HEK293 (cell line): ENCODE results near the gene HOXB1.

Experiments used
- CTCF ChIA-PET: fragments of 350-600 bp; formaldehyde crosslinking; extraction: SDS; loops from one replicate; lab custom pipeline; 2021; ENCODE audit warnings: antibody characterized with exemption; lab: Yijun Ruan, JAX
- POLR2A ChIA-PET: fragments of 300-600 bp; formaldehyde crosslinking; extraction: SDS; loops from one replicate; lab custom pipeline; 2020; ENCODE audit warnings: antibody characterized with exemption, inconsistent platforms; lab: Yijun Ruan, JAX
- H3K27ac ChIP-seq: fragments of 200-500 bp; sonication (Bioruptor generic); 2 replicates; pipeline ENCODE4 v1.5.1; 2014; ENCODE audit warnings: low read depth, low read length, control low read depth, inconsistent platforms; ENCODE audit errors: extremely low read depth
- H3K36me3 ChIP-seq, 2 experiments: fragments of 200-500 bp in 1 of 2; sonication (Bioruptor generic) in 1 of 2; 1 replicate in 1 of 2; 2 replicates in 1 of 2; pipeline ENCODE4 v1.5.1; 2014 to 2017; ENCODE audit warnings: inconsistent platforms in 2 of 2, low read length in 2 of 2; ENCODE audit not compliant: control insufficient read depth in 2 of 2, insufficient read depth in 1 of 2
- H3K4me1 ChIP-seq: fragments of 200-500 bp; sonication (Bioruptor generic); 2 replicates; pipeline ENCODE4 v1.5.1; 2014; ENCODE audit warnings: mild to moderate bottlenecking, low read length, inconsistent platforms; ENCODE audit not compliant: control insufficient read depth, insufficient read depth
- H3K4me3 ChIP-seq: 2 replicates; pipeline ENCODE4 v1.5.1; 2011; ENCODE audit warnings: low read depth, mild to moderate bottlenecking, control low read depth, low read length, moderate library complexity
- H3K9me3 ChIP-seq: fragments of 200-500 bp; sonication (Bioruptor generic); 2 replicates; pipeline ENCODE4 v1.5.1; 2014; ENCODE audit warnings: low read depth, low read length, inconsistent platforms; ENCODE audit not compliant: control insufficient read depth, insufficient read depth
- EGR2 ChIP-seq: fragments of 450-650 bp; formaldehyde crosslinking; IDR thresholded peaks from 2 replicates; pipeline ENCODE4 v1.5.1; 2016; ENCODE audit warnings: low read depth, missing biosample characterization, missing genetic modification characterization
- GLIS2 ChIP-seq: fragments of 450-650 bp; formaldehyde crosslinking; IDR thresholded peaks from 2 replicates; pipeline ENCODE4 v1.5.1; 2016; ENCODE audit warnings: missing biosample characterization, missing genetic modification characterization
- IKZF3 ChIP-seq: fragments of 450-650 bp; IDR thresholded peaks from 2 replicates; pipeline ENCODE4 v1.5.0; 2018; ENCODE audit warnings: missing biosample characterization, mild to moderate bottlenecking, missing genetic modification characterization, moderate library complexity
- KLF9 ChIP-seq: fragments of 450-650 bp; formaldehyde crosslinking; IDR thresholded peaks from 2 replicates; pipeline ENCODE4 v1.5.1; 2016; ENCODE audit warnings: missing biosample characterization, missing genetic modification characterization, low read depth
- SP2 ChIP-seq: fragments of 450-650 bp; formaldehyde crosslinking; IDR thresholded peaks from 2 replicates; pipeline ENCODE4 v1.5.1; 2016; ENCODE audit warnings: missing biosample characterization, missing genetic modification characterization
- SP7 ChIP-seq: fragments of 450-650 bp; formaldehyde crosslinking; IDR thresholded peaks from 2 replicates; pipeline ENCODE4 v1.5.1; 2016; ENCODE audit warnings: missing biosample characterization, missing genetic modification characterization
- ZBTB48 ChIP-seq: fragments of 450-650 bp; formaldehyde crosslinking; IDR thresholded peaks from 2 replicates; pipeline ENCODE4 v1.5.1; 2016; ENCODE audit warnings: missing biosample characterization, missing genetic modification characterization
- ZFHX2 ChIP-seq: fragments of 450-650 bp; formaldehyde crosslinking; conservative IDR thresholded peaks from 2 replicates; pipeline ENCODE4 v1.5.1; 2016; ENCODE audit warnings: missing biosample characterization, missing genetic modification characterization
- ZFP37 ChIP-seq: fragments of 450-650 bp; formaldehyde crosslinking; IDR thresholded peaks from 2 replicates; pipeline ENCODE4 v1.5.1; 2016; ENCODE audit warnings: missing biosample characterization, missing genetic modification characterization
- ZNF174 ChIP-seq: fragments of 450-650 bp; formaldehyde crosslinking; IDR thresholded peaks from 2 replicates; pipeline ENCODE4 v1.5.0; 2017; ENCODE audit warnings: missing biosample characterization, mild to moderate bottlenecking, missing genetic modification characterization
- ZNF335 ChIP-seq: fragments of 450-650 bp; formaldehyde crosslinking; conservative IDR thresholded peaks from 2 replicates; pipeline ENCODE4 v1.5.1; 2016; ENCODE audit warnings: missing biosample characterization, missing genetic modification characterization
- ZNF366 ChIP-seq: fragments of 450-650 bp; formaldehyde crosslinking; conservative IDR thresholded peaks from 2 replicates; pipeline ENCODE4 v1.5.1; 2016; ENCODE audit warnings: missing biosample characterization, missing genetic modification characterization
- ZNF391 ChIP-seq: fragments of 450-650 bp; formaldehyde crosslinking; IDR thresholded peaks from 2 replicates; pipeline ENCODE4 v1.5.1; 2016; ENCODE audit warnings: low read depth, missing biosample characterization, missing genetic modification characterization, borderline replicate concordance
- ZNF394 ChIP-seq: fragments of 450-650 bp; formaldehyde crosslinking; IDR thresholded peaks from 2 replicates; pipeline ENCODE4 v1.5.1; 2016; ENCODE audit warnings: missing biosample characterization, missing genetic modification characterization, mild to moderate bottlenecking, moderate library complexity, borderline replicate concordance
- ZNF548 ChIP-seq: fragments of 450-650 bp; formaldehyde crosslinking; IDR thresholded peaks from 2 replicates; pipeline ENCODE4 v1.5.1; 2016; ENCODE audit warnings: missing biosample characterization, missing genetic modification characterization
- ZNF561 ChIP-seq: fragments of 450-650 bp; IDR thresholded peaks from 2 replicates; pipeline ENCODE4 v1.5.1; 2018; ENCODE audit warnings: missing biosample characterization, missing genetic modification characterization, borderline replicate concordance
- ZNF596 ChIP-seq: fragments of 450-650 bp; IDR thresholded peaks from 2 replicates; pipeline ENCODE4 v1.5.0; 2018; ENCODE audit warnings: missing biosample characterization, mild to moderate bottlenecking, missing genetic modification characterization, moderate library complexity
- ZNF600 ChIP-seq: fragments of 450-650 bp; formaldehyde crosslinking; IDR thresholded peaks from 2 replicates; pipeline ENCODE4 v1.5.1; 2016; ENCODE audit warnings: missing biosample characterization, missing genetic modification characterization
- ZNF701 ChIP-seq: fragments of 450-650 bp; formaldehyde crosslinking; IDR thresholded peaks from 2 replicates; pipeline ENCODE4 v1.5.1; 2016; ENCODE audit warnings: missing biosample characterization, missing genetic modification characterization
- ZSCAN23 ChIP-seq: fragments of 450-650 bp; formaldehyde crosslinking; IDR thresholded peaks from 2 replicates; pipeline ENCODE4 v1.5.1; 2016; ENCODE audit warnings: missing biosample characterization, missing genetic modification characterization
- TF ChIP-seq, protein P1 (sequence below): fragments of 450-650 bp; formaldehyde crosslinking; IDR thresholded peaks from 2 replicates; pipeline ENCODE4 v1.5.0; 2017; ENCODE audit warnings: missing biosample characterization, missing genetic modification characterization, borderline replicate concordance
- TF ChIP-seq, protein P2 (sequence below): fragments of 450-650 bp; formaldehyde crosslinking; IDR thresholded peaks from 2 replicates; pipeline ENCODE4 v1.5.1; 2016; ENCODE audit warnings: missing biosample characterization, missing genetic modification characterization, low read depth
- TF ChIP-seq, protein P3 (sequence below): IDR thresholded peaks from 2 replicates; pipeline ENCODE4 v1.6.1; 2011; ENCODE audit warnings: mild to moderate bottlenecking, low read depth, low read length, borderline replicate concordance
- TF ChIP-seq, protein P4 (sequence below): fragments of 450-650 bp; formaldehyde crosslinking; IDR thresholded peaks from 2 replicates; pipeline ENCODE4 v1.5.1; 2016; ENCODE audit warnings: missing biosample characterization, missing genetic modification characterization, low read depth
- TF ChIP-seq, protein P5 (sequence below): fragments of 450-650 bp; formaldehyde crosslinking; IDR thresholded peaks from 2 replicates; pipeline ENCODE4 v1.5.1; 2017; ENCODE audit warnings: missing biosample characterization, missing genetic modification characterization

Gene HOXB1

DNA sequence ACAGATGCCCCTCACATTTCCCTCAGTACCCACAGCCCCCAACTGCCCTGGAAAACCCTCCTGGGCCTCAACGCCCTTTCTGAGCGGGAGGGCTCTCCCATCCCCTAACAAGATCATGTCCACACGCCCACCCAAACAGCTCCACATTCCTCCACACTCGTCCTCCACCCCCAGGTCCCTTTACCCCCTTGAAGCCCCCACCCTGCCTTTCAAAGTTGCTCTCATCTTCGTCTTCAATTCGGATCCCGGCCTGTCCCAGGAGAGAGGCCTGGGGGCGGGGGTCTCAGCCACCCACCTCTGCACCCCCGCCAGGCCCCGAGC lies 33.0 kb upstream of the HOXB1 start:
- Histone ChIP-seq H3K36me3 (peaks cover 13 to 58% of the 10 kb centered on the region in 2 experiments), H3K4me1 (peaks cover 89% of the 10 kb centered on the region), H3K9me3 (no peaks in the 10 kb centered on the region), H3K27ac (peak overlapping the region; percentile 76; the same call in 1 of the 2 replicates), H3K4me3 (no peak overlapping the region)
- no peak for TF ChIP-seq ZNF596
- no peak for TF ChIP-seq SP2 (tag by site-specific recombination)
- no peak for TF ChIP-seq ZNF600
- TF ChIP-seq, protein P1, sequence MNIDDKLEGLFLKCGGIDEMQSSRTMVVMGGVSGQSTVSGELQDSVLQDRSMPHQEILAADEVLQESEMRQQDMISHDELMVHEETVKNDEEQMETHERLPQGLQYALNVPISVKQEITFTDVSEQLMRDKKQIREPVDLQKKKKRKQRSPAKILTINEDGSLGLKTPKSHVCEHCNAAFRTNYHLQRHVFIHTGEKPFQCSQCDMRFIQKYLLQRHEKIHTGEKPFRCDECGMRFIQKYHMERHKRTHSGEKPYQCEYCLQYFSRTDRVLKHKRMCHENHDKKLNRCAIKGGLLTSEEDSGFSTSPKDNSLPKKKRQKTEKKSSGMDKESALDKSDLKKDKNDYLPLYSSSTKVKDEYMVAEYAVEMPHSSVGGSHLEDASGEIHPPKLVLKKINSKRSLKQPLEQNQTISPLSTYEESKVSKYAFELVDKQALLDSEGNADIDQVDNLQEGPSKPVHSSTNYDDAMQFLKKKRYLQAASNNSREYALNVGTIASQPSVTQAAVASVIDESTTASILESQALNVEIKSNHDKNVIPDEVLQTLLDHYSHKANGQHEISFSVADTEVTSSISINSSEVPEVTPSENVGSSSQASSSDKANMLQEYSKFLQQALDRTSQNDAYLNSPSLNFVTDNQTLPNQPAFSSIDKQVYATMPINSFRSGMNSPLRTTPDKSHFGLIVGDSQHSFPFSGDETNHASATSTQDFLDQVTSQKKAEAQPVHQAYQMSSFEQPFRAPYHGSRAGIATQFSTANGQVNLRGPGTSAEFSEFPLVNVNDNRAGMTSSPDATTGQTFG = no peak
- TF ChIP-seq ZSCAN23 (tag by site-specific recombination) = no peak
- TF ChIP-seq GLIS2 (tag by site-specific recombination) = no peak
- no peak for TF ChIP-seq IKZF3 (tag by site-specific recombination)
- peak; percentile 28; the same call in 1 of the 2 replicates for TF ChIP-seq ZFHX2 (tag by site-specific recombination)
- no peak for TF ChIP-seq ZNF335 (tag by site-specific recombination)
- no peak for TF ChIP-seq ZNF548 (tag by site-specific recombination)
- TF ChIP-seq ZNF366 = no peak
- peak; percentile 32 for TF ChIP-seq EGR2 (tag by site-specific recombination)
- TF ChIP-seq KLF9 (tag by site-specific recombination) = no peak
- TF ChIP-seq, protein P2, sequence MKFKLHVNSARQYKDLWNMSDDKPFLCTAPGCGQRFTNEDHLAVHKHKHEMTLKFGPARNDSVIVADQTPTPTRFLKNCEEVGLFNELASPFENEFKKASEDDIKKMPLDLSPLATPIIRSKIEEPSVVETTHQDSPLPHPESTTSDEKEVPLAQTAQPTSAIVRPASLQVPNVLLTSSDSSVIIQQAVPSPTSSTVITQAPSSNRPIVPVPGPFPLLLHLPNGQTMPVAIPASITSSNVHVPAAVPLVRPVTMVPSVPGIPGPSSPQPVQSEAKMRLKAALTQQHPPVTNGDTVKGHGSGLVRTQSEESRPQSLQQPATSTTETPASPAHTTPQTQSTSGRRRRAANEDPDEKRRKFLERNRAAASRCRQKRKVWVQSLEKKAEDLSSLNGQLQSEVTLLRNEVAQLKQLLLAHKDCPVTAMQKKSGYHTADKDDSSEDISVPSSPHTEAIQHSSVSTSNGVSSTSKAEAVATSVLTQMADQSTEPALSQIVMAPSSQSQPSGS (tag by site-specific recombination) = no peak
- ChIA-PET CTCF (interaction anchor here (1.3 to 2.0 kb wide), 2 partner anchors 24 to 29 kb away, joined by 4 to 5 read pairs; partner anchors contain the start of gene HOXB5), POLR2A (interaction anchor here (0.7 kb wide), 1 partner anchor 9 kb away, joined by 3 read pairs; no protein-coding TSS in a partner anchor)

DNA sequence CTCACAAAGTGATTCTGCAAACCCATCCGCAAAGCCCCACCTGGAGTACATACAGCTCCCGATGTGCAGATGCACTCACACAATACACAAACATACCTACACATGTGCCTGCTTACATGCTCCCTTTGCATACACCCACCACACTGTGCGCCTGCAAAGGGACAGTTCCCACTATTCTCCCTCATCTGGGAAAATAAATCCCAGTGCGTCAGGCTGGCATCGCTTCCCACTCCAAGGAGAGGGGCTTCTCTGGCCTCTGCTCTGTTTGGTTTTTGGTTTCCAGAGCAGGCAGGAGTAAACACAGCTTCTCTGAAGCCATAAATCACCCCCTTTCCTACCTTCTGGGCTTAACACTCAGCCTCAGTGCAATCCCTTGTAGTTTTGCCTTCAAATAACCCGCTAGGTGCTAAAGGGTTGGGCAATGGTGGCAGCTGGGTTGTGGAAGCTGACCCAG lies 32.6 kb upstream of the HOXB1 start:
- peak overlapping the region; percentile 76; the same call in 1 of the 2 replicates for H3K27ac ChIP-seq
- no peak overlapping the region for H3K4me3 ChIP-seq
- ChIA-PET CTCF (interaction anchor here (1.2 to 2.0 kb wide), 3 partner anchors 22 to 30 kb away, joined by 4 to 5 read pairs (median 4); partner anchors contain the start of gene HOXB5), POLR2A (interaction anchor here (0.7 kb wide), 1 partner anchor 8 kb away, joined by 3 read pairs; no protein-coding TSS in a partner anchor)
- H3K4me1 ChIP-seq = peaks cover 89% of the 10 kb centered on the region
- H3K36me3 ChIP-seq = peaks cover 13 to 61% of the 10 kb centered on the region in 2 experiments
- H3K9me3 ChIP-seq = no peaks in the 10 kb centered on the region
- TF ChIP-seq ZFP37 (tag by site-specific recombination) (no peak), ZNF394 (peak; percentile 37; the same call in 1 of the 2 replicates), ZNF561 (0 out of 2 replicates have a peak, but pooled peaks have one; percentile 34), ZNF701 (tag by site-specific recombination) (no peak), ZNF174 (tag by site-specific recombination) (no peak), ZBTB48 (tag by site-specific recombination) (0 out of 2 replicates have a peak, but pooled peaks have one; percentile 28), SP7 (peak; percentile 67), ZNF391 (no peak)
- TF ChIP-seq, protein P3, sequence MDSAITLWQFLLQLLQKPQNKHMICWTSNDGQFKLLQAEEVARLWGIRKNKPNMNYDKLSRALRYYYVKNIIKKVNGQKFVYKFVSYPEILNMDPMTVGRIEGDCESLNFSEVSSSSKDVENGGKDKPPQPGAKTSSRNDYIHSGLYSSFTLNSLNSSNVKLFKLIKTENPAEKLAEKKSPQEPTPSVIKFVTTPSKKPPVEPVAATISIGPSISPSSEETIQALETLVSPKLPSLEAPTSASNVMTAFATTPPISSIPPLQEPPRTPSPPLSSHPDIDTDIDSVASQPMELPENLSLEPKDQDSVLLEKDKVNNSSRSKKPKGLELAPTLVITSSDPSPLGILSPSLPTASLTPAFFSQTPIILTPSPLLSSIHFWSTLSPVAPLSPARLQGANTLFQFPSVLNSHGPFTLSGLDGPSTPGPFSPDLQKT = no peak
- TF ChIP-seq, protein P4, sequence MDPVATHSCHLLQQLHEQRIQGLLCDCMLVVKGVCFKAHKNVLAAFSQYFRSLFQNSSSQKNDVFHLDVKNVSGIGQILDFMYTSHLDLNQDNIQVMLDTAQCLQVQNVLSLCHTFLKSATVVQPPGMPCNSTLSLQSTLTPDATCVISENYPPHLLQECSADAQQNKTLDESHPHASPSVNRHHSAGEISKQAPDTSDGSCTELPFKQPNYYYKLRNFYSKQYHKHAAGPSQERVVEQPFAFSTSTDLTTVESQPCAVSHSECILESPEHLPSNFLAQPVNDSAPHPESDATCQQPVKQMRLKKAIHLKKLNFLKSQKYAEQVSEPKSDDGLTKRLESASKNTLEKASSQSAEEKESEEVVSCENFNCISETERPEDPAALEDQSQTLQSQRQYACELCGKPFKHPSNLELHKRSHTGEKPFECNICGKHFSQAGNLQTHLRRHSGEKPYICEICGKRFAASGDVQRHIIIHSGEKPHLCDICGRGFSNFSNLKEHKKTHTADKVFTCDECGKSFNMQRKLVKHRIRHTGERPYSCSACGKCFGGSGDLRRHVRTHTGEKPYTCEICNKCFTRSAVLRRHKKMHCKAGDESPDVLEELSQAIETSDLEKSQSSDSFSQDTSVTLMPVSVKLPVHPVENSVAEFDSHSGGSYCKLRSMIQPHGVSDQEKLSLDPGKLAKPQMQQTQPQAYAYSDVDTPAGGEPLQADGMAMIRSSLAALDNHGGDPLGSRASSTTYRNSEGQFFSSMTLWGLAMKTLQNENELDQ (tag by site-specific recombination) = no peak
- TF ChIP-seq, protein P5, sequence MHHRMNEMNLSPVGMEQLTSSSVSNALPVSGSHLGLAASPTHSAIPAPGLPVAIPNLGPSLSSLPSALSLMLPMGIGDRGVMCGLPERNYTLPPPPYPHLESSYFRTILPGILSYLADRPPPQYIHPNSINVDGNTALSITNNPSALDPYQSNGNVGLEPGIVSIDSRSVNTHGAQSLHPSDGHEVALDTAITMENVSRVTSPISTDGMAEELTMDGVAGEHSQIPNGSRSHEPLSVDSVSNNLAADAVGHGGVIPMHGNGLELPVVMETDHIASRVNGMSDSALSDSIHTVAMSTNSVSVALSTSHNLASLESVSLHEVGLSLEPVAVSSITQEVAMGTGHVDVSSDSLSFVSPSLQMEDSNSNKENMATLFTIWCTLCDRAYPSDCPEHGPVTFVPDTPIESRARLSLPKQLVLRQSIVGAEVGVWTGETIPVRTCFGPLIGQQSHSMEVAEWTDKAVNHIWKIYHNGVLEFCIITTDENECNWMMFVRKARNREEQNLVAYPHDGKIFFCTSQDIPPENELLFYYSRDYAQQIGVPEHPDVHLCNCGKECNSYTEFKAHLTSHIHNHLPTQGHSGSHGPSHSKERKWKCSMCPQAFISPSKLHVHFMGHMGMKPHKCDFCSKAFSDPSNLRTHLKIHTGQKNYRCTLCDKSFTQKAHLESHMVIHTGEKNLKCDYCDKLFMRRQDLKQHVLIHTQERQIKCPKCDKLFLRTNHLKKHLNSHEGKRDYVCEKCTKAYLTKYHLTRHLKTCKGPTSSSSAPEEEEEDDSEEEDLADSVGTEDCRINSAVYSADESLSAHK = no peak
